GM12878 (cell line): Measurements from ENCODE around the gene GATAD2B. TPM values are rescaled to one million over a fixed set of nuclear protein-coding genes. Genes with fewer than 3 reads are reported as not detected.

Source experiments
- ATAC-seq: fragments of 200-7000 bp; cut with Tn5 transposase; 3 replicates; pipeline ENCODE4 v1.9.1; 2020; ENCODE audit warnings: mild to moderate bottlenecking, moderate library complexity
- BruUV-seq: library from RNA; stranded (reverse); fragments of 400-500 nt; replicated peaks from 2 replicates; lab custom pipeline; 2021; lab: Mats Ljungman, UMichigan
- CTCF ChIA-PET: fragments of 300-600 bp; sonication (Branson Sonifier 250); formaldehyde crosslinking; extraction: SDS; loops from one replicate; lab custom pipeline; 2021; ENCODE audit warnings: inconsistent platforms; lab: Yijun Ruan, JAX
- POLR2A ChIA-PET: fragments of 350-600 bp; formaldehyde crosslinking; extraction: SDS; loops from one replicate; lab custom pipeline; 2021; ENCODE audit warnings: inconsistent platforms; lab: Charles Lee
- RAD21 ChIA-PET: fragments of 300-600 bp; sonication (Branson Sonifier 250); formaldehyde crosslinking; loops from one replicate; lab custom pipeline; 2023; ENCODE audit warnings: antibody characterized with exemption; ENCODE audit not compliant: unreplicated experiment; lab: Charles Lee
- SMC1A ChIA-PET: fragments of 300-600 bp; sonication (Branson Sonifier 250); formaldehyde crosslinking; loops from one replicate; lab custom pipeline; 2023; ENCODE audit not compliant: unreplicated experiment, uncharacterized antibody; lab: Charles Lee
- DNase-seq: peaks from one replicate; pipeline ENCODE4 v3.0.0-alpha.2; 2011; ENCODE audit warnings: low read depth, low spot score
- FAIRE-seq: peaks from 3 replicates; lab custom pipeline; 2011; peaks lifted over from hg19 to GRCh38; lab: Jason Lieb, UNC
- H2AFZ ChIP-seq: 2 replicates; pipeline ENCODE4 v1.6.0; 2011; ENCODE audit warnings: low read depth, low read length, control low read depth; ENCODE audit not compliant: control insufficient read depth
- H3K27ac ChIP-seq: 2 replicates; pipeline ENCODE4 v1.5.1; 2011; ENCODE audit warnings: control low read depth; ENCODE audit not compliant: control insufficient read depth, insufficient read depth
- H3K27me3 ChIP-seq, 2 experiments: replicated peaks in 1 of 2; 2 replicates each; pipeline versions ENCODE4 v1.6.0 to v1.6.1; 2011; ENCODE audit warnings: low read length in 1 of 2; ENCODE audit not compliant: control insufficient read depth in 2 of 2, insufficient read depth in 2 of 2
- H3K36me3 ChIP-seq, 2 experiments: 2 replicates each; pipeline ENCODE4 v1.5.1; 2011; ENCODE audit warnings: low read length in 1 of 2; ENCODE audit not compliant: control insufficient read depth in 2 of 2, insufficient read depth in 2 of 2
- H3K4me1 ChIP-seq: 2 replicates; pipeline ENCODE4 v1.6.1; 2011; ENCODE audit warnings: mild to moderate bottlenecking, low read length, moderate library complexity, mixed read lengths; ENCODE audit not compliant: control insufficient read depth, insufficient read depth
- H3K4me2 ChIP-seq: 2 replicates; pipeline ENCODE4 v1.6.0; 2011; ENCODE audit warnings: control low read depth; ENCODE audit not compliant: control insufficient read depth, insufficient read depth
- H3K4me3 ChIP-seq: fragments of 200-600 bp; sonication (generic); 2 replicates; pipeline ENCODE4 v1.5.1; 2016
- H3K79me2 ChIP-seq: 2 replicates; pipeline ENCODE4 v1.6.0; 2011; ENCODE audit warnings: low read length; ENCODE audit not compliant: control insufficient read depth, insufficient read depth
- H3K9ac ChIP-seq: 2 replicates; pipeline ENCODE4 v1.8.0; 2011; ENCODE audit warnings: low read length, control low read depth, mixed read lengths; ENCODE audit not compliant: control insufficient read depth, insufficient read depth
- H3K9me3 ChIP-seq: replicated peaks from 3 replicates; pipeline ENCODE4 v1.5.1; 2011; ENCODE audit warnings: mild to moderate bottlenecking, low read length; ENCODE audit not compliant: control insufficient read depth, insufficient read depth
- H4K20me1 ChIP-seq: 2 replicates; pipeline ENCODE4 v1.6.0; 2011; ENCODE audit not compliant: control insufficient read depth, insufficient read depth
- JUNB ChIP-seq: IDR thresholded peaks from 2 replicates; pipeline ENCODE4 v1.6.1; 2016; ENCODE audit warnings: antibody characterized with exemption, mild to moderate bottlenecking
- MEF2B ChIP-seq: fragments of 450-650 bp; IDR thresholded peaks from 2 replicates; pipeline ENCODE4 v1.6.1; 2018; ENCODE audit warnings: mild to moderate bottlenecking, moderate library complexity; ENCODE audit not compliant: partially characterized antibody, poor library complexity, severe bottlenecking
- SKIL ChIP-seq: fragments of 450-650 bp; IDR thresholded peaks from 2 replicates; pipeline ENCODE4 v1.6.1; 2017; ENCODE audit warnings: mild to moderate bottlenecking, low read depth, inconsistent platforms; ENCODE audit not compliant: poor library complexity, severe bottlenecking
- ZNF274 ChIP-seq: IDR thresholded peaks from one replicate; pipeline ENCODE4 v1.8.0; 2011; ENCODE audit not compliant: insufficient read length, insufficient read depth
- ZNF384 ChIP-seq: IDR thresholded peaks from 2 replicates; pipeline ENCODE4 v1.6.1; 2012; ENCODE audit warnings: low read depth, mild to moderate bottlenecking, low read length, improper control_type of control experiment, borderline replicate concordance
- WGBS: methylation state at CpG from one replicate; pipeline ENCODE4 v1.1.6; 2016; ENCODE audit warnings: low lambda C conversion rate; ENCODE audit not compliant: insufficient replicate concordance, insufficient coverage; ENCODE audit errors: missing lambda C conversion rate; 5-methylcytosine and 5-hydroxymethylcytosine counted together
- in situ Hi-C: fragments of 300-500 bp; cut with MboI; formaldehyde crosslinking; loops from 9 replicates; pipeline ENCODE4 v1.14.3; 2018; ENCODE audit warnings: mixed read lengths
- intact Hi-C: fragments of 100-400 bp; cut with micrococcal nuclease; formaldehyde crosslinking; loops from one replicate; pipeline ENCODE4 v1.14.2; 2022; ENCODE audit not compliant: unreplicated experiment
- polyA plus RNA-seq, 11 experiments: library from polyadenylated mRNA; depleted of rRNA in 4 of 11; unstranded in 6 of 11; stranded (reverse) in 5 of 11; fragments of >200 nt; fragmentation: Nextera tagmentation in 4 of 11; fragmentation: Illumina TruSeq in 1 of 11; extraction: Ambion mirVana in 4 of 11; extraction: Trizol in 1 of 11; gene quantifications; 1 replicate in 1 of 11; 2 replicates in 10 of 11; pipeline versions ENCODE4 v1.2.1 to v1.2.3, GENCODE V29; 2011 to 2016; ENCODE audit warnings: inconsistent platforms in 2 of 11, missing spikeins in 2 of 11, low read depth in 1 of 11
- total RNA-seq, 4 experiments: library from RNA; depleted of rRNA in 3 of 4; stranded (reverse); fragments of >200 nt in 3 of 4; fragmentation: Illumina TruSeq in 1 of 4; extraction: Trizol in 1 of 4; gene quantifications; 2 replicates each; pipeline versions ENCODE4 v1.2.1 to v1.2.3, GENCODE V29; 2013 to 2021

Gene GATAD2B
- total and polyA plus RNA-seq, 10 of the 15 experiments (the other 5 are each of a cell fraction or from before 2014, with no cell fraction given) = 2.4 to 63.1 (median 8.7) TPM

GRCh38 chr1:153956997-153957715 lies 34.4 kb upstream of the GATAD2B start:
- FAIRE-seq (no peak), DNase-seq (no peak), ATAC-seq (no peak)
- Histone ChIP-seq H3K4me2 (peak overlapping the region; percentile 96), H4K20me1 (peaks cover 12% of the 10 kb centered on the region; the same call in 1 of the 2 replicates), H3K79me2 (peaks cover 64% of the 10 kb centered on the region), H3K27ac (peak overlapping the region; percentile 93), H3K4me3 (peak overlapping the region; percentile 89), H3K36me3 (peaks cover 24 to 27% of the 10 kb centered on the region in 2 experiments), H3K4me1 (peaks cover 12% of the 10 kb centered on the region; the same call in 1 of the 2 replicates), H3K9me3 (no peaks in the 10 kb centered on the region), H2AFZ (peak overlapping the region; percentile 10; the same call in 1 of the 2 replicates), H3K9ac (peak overlapping the region; percentile 64), H3K27me3 (no peaks in the 10 kb centered on the region)
- in situ Hi-C loops = no loop called here
- ChIA-PET CTCF (interaction anchor here (0.9 to 5.0 kb wide), 6 partner anchors 9 to 160 kb away, joined by 3 to 27 read pairs (median 6); partner anchors contain the start of genes CREB3L4, DENND4B, JTB and RAB13), RAD21 (interaction anchor here (1.1 to 2.2 kb wide), 5 partner anchors 10 to 135 kb away, joined by 3 to 10 read pairs (median 7); partner anchors contain the start of genes CREB3L4, DENND4B and JTB), SMC1A (interaction anchor here (0.8 to 6.9 kb wide), 11 partner anchors 8 to 288 kb away, joined by 3 to 31 read pairs (median 4); partner anchors contain the start of genes CREB3L4 and RAB13), POLR2A (interaction anchor here (0.7 to 5.5 kb wide), 8 partner anchors 9 to 358 kb away, joined by 3 to 38 read pairs (median 6); partner anchors contain the start of genes CREB3L4, DENND4B, GATAD2B and JTB)
- no TSS peak for BruUV-seq
- WGBS = 1% methylated on average over 6 of the region's 6 CpGs
- intact Hi-C loops = no loop called here
- TF ChIP-seq JUNB = 0 out of 2 replicates have a peak, but pooled peaks have one; percentile 14
- TF ChIP-seq ZNF384 = peak; percentile 57; the same call in 1 of the 2 replicates
- TF ChIP-seq ZNF274 = no peak
- TF ChIP-seq MEF2B = peak; percentile 72
- TF ChIP-seq SKIL = no peak
